Adipocyte (in vitro differentiated cells): ENCODE data around the gene COL17A1.
A peak's percentile ranks its signal among the peaks of the same experiment; 100 is the strongest.

ENCODE experiments used
- DNase-seq: peaks from one replicate; pipeline ENCODE4 v3.0.0-alpha.2; 2015; ENCODE audit warnings: low read depth
- H3K27me3 ChIP-seq: replicated peaks from 2 replicates; pipeline ENCODE4 v1.7.0; 2013; ENCODE audit warnings: mild to moderate bottlenecking, low read length, moderate library complexity; ENCODE audit not compliant: control insufficient read depth, insufficient read depth
- H3K36me3 ChIP-seq: 2 replicates; pipeline ENCODE4 v1.7.0; 2013; ENCODE audit warnings: low read length, mild to moderate bottlenecking, moderate library complexity; ENCODE audit not compliant: control insufficient read depth, insufficient read depth, severe bottlenecking
- H3K4me1 ChIP-seq: 2 replicates; pipeline ENCODE4 v1.7.0; 2013; ENCODE audit warnings: mild to moderate bottlenecking, low read length, moderate library complexity; ENCODE audit not compliant: control insufficient read depth, insufficient read depth
- H3K4me3 ChIP-seq: 2 replicates; pipeline ENCODE4 v1.7.0; 2013; ENCODE audit warnings: mild to moderate bottlenecking, low read length, moderate library complexity
- H3K9ac ChIP-seq: 2 replicates; pipeline ENCODE4 v1.7.0; 2013; ENCODE audit warnings: mild to moderate bottlenecking, low read length, moderate library complexity
- H3K9me3 ChIP-seq: 2 replicates; pipeline ENCODE4 v1.7.0; 2013; ENCODE audit warnings: mild to moderate bottlenecking, low read length, moderate library complexity; ENCODE audit not compliant: control insufficient read depth

COL17A1 gene

DNA sequence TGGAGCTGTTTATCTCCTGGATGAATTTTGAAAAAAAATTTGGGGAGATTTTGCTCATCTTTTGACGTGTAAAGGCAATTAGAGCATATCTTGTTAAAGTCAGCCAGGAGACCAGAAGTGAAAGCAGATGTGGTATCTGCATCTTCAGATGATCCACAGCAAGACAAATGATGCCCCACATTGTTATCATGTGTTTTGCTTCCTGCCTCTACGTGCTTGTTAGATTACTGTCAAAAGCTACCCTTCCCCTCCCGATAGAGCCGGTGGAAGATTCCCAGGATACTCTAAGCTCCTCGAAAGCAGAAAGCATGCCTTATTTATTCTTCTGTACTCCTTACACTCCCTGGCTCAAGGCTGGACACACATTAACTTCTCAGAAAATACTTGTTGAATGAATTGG is 12.9 kb downstream of the COL17A1 start:
- Histone ChIP-seq H3K27me3 (peaks cover 9% of the 10 kb centered on the region), H3K36me3 (no peaks in the 10 kb centered on the region), H3K9ac (no peak overlapping the region), H3K4me1 (peaks cover 15% of the 10 kb centered on the region), H3K4me3 (no peak overlapping the region), H3K9me3 (no peaks in the 10 kb centered on the region)
- no peak for DNase-seq

DNA sequence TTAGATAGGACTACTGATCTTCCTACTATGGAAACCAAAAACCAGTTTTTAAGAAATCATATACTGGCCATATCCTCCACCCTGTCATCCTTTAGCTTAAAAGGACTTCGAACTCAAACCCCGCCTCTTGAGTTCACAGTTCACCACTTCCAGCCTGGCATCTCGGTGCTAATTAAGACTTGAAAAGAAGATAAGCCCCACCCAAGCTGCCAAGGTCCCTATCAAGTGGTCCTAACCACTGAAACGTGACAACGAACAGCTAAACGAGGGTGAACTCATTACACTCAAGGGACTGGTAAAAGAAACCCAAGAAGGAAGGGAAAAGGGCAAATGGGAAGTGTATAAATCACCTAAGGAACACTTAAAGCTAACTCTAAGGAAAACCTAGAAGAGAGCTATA is 16.1 kb downstream of the COL17A1 start:
- peaks cover 3% of the 10 kb centered on the region for H3K27me3 ChIP-seq
- H3K9ac ChIP-seq, result no peak overlapping the region
- no peak overlapping the region for H3K4me3 ChIP-seq
- no peaks in the 10 kb centered on the region for H3K4me1 ChIP-seq
- no peaks in the 10 kb centered on the region for H3K36me3 ChIP-seq
- H3K9me3 ChIP-seq, result no peaks in the 10 kb centered on the region
- DNase-seq, result no peak

DNA sequence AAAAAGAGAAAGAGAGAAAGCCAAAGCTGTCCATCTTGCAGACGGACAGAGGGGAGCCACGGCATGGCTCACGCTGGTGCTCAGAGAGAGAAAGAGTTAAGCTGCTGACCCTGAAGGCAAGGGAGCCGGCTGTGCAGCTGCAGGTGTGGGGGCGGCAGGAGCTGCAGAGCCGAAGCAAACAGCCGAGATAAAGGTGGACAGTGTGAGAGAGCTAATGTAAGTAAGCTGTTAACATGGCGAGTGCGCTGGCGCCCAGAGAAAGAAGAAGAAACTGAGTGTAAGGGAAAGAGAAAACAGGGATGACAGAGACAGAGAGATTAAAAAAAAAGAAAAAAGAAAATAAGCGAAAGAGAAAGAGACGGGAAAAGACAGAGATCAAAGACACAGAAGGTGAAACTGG is 18.2 kb downstream of the COL17A1 start:
- Histone ChIP-seq H3K9me3 (no peaks in the 10 kb centered on the region), H3K9ac (no peak overlapping the region), H3K27me3 (peaks cover 6% of the 10 kb centered on the region), H3K36me3 (no peaks in the 10 kb centered on the region), H3K4me3 (no peak overlapping the region), H3K4me1 (no peaks in the 10 kb centered on the region)
- no peak for DNase-seq

DNA sequence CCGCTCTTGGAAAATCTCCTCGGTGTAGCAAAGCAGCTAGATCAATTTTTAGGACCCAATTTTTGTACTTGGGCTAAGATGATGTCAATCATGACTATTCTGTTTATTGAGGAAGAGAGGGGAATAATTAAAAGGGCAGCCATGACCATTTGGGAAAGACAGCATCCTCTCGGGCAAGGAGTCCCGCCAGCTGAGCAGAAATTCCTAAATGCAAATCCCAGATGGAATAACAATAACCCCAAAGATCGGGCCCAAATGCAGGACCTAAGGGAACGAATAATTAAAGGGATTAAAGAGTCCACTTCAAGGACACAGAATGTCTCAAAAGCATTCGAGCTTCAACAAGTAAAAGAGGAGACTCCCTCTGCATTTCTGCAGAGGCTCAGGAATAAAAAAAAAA is 18.7 kb downstream of the COL17A1 start:
- H3K9ac ChIP-seq, result no peak overlapping the region
- H3K4me3 ChIP-seq, result no peak overlapping the region
- H3K9me3 ChIP-seq, result no peaks in the 10 kb centered on the region
- DNase-seq, result no peak
- peaks cover 6% of the 10 kb centered on the region for H3K27me3 ChIP-seq
- no peaks in the 10 kb centered on the region for H3K4me1 ChIP-seq
- H3K36me3 ChIP-seq, result no peaks in the 10 kb centered on the region

DNA sequence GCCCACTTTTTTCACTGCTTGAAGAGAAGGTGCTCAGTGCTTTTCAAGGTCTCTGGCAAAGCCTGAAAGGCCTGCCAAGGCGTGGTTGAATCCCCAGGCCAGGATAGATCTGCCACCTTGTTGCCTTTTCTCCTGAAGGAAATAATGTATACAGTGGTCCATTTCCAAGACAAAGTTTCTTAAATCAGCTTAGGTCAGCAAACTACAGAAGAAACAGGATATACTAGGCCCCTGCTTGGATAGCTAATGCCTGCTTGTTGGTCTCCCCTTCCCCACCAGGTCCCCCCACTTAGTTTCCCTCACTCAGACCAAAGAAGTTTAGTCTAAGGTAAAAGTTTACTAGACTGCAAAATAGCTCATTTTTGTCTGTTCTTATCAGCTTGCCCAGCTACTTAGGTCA is 19.9 kb downstream of the COL17A1 start:
- no peak overlapping the region for H3K9ac ChIP-seq
- H3K36me3 ChIP-seq, result no peaks in the 10 kb centered on the region
- no peaks in the 10 kb centered on the region for H3K4me1 ChIP-seq
- H3K9me3 ChIP-seq, result no peaks in the 10 kb centered on the region
- H3K27me3 ChIP-seq, result peaks cover 6% of the 10 kb centered on the region
- H3K4me3 ChIP-seq, result no peak overlapping the region
- DNase-seq, result no peak

DNA sequence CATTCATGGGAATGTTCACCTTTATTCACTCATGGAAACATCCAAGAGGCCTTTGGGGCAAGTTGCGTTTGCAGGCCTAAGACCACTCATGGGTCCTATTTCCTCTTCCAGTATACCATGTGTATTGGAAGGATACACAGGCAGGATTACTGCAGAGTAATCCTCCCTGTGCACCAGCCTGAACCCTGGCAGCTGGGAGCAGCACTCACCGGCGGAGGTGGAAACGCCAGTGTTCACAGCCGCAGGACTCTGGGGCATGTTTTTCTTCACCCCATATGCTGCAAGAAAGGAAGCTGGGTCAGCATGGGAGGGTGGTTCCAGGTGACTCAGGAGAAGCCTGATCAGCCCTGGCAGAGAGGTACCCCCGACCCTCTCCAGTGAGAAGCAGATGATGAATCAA is 24.5 kb downstream of the COL17A1 start:
- no peak for DNase-seq
- H3K36me3 ChIP-seq, result no peaks in the 10 kb centered on the region
- no peaks in the 10 kb centered on the region for H3K9me3 ChIP-seq
- no peak overlapping the region for H3K9ac ChIP-seq
- no peaks in the 10 kb centered on the region for H3K4me1 ChIP-seq
- no peak overlapping the region for H3K4me3 ChIP-seq
- H3K27me3 ChIP-seq, result peaks cover 6% of the 10 kb centered on the region

DNA sequence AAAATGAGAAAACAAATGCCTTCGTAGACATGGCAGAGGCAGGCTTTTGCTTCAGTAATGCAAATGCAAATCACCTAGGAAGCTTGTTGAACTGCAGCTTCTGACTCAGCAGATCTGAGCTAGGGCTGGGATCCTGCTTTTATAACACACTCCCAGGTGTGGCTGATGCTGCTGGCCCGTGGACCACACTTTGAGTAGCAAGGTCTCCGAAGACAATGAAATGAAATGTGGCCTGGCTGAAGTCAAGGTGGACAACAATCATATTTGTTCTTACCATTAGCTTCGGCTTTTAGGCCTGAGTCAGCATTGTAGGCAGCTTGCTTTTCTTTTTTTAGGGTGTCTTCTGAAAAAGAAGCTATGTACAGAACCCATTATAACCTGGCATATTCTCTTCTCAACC is 26.3 kb downstream of the COL17A1 start:
- Histone ChIP-seq H3K4me3 (no peak overlapping the region), H3K9ac (no peak overlapping the region), H3K4me1 (no peaks in the 10 kb centered on the region), H3K9me3 (no peaks in the 10 kb centered on the region), H3K27me3 (peaks cover 2% of the 10 kb centered on the region), H3K36me3 (no peaks in the 10 kb centered on the region)
- DNase-seq, result no peak

DNA sequence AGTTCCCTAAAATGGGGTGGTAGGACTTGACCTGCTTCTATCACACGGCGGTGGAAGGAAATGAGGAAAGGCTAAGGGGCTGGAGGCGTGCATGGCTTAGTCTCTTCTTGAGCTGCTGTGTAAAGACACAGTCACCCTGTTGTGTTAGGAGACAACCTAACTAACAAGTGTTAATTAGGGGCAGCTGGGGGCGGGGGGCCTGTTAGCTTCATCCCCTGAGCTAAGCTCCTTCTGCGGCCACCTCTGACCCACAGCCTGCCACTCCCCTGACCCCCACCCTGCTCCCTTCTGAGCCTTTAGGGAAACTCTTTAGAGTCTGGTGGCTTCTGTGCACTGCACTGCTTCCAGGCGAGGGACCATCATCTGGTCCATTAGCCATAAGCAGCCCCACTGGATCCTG is 28.0 kb downstream of the COL17A1 start:
- Histone ChIP-seq H3K36me3 (no peaks in the 10 kb centered on the region), H3K4me3 (no peak overlapping the region), H3K9me3 (no peaks in the 10 kb centered on the region), H3K9ac (no peak overlapping the region), H3K27me3 (no peaks in the 10 kb centered on the region), H3K4me1 (no peaks in the 10 kb centered on the region)
- DNase-seq, result no peak

DNA sequence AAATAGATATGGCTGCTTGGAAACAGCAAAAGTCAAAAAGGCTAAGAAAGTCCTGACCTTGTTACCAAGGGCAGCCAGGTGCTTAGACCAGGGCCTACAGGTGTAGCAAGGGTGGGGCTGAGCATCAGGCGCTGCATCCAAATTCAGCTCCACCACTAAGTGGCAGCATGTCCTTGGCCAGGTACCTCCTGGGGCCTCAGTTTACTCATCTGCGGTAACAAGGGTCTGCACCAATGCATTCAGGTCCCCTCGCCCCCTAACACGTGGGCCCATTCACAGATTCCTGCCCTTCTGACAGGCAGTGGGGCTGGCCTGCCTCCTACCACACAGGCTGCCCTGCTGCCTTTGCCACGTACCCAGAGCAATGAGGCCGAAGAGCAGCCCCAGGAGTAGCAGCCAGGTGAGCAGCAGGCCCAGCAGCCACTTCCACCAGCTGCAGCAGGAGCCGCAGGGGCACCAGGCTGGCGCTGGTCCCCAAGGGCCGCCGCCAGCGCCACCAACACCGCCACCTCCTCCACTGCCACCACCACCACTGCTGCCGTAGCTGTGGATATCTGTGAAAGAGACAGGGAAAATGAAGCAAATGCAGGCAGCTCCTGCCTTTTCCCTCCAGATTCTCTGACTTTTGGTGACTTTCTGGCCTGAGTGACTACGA is 28.9 kb downstream of the COL17A1 start:
- DNase-seq, result no peak
- Histone ChIP-seq H3K9me3 (no peaks in the 10 kb centered on the region), H3K4me3 (no peak overlapping the region), H3K27me3 (no peaks in the 10 kb centered on the region), H3K36me3 (no peaks in the 10 kb centered on the region), H3K9ac (no peak overlapping the region), H3K4me1 (no peaks in the 10 kb centered on the region)

DNA sequence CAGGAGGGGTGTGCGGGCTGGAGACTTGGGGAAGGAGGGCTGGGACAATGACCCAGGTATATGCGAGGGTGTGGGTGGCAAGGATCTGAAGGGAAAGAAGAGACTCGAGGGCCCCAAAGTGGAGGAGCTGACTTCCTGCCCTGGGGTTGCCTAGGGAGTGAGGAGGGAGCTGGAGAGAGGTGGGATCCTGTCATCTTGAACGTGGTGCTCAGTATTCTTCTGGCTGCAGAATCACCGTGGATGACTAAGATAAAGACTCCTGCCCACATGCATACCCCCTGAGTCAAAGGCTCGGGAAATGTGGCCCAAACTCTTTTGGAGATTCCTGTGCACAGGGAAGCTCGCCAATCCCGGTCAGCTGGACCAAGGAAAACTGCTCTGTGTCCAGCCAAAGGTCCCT is 31.2 kb downstream of the COL17A1 start:
- Histone ChIP-seq H3K36me3 (no peaks in the 10 kb centered on the region), H3K27me3 (no peaks in the 10 kb centered on the region)
- peak; percentile 55 for DNase-seq

DNA sequence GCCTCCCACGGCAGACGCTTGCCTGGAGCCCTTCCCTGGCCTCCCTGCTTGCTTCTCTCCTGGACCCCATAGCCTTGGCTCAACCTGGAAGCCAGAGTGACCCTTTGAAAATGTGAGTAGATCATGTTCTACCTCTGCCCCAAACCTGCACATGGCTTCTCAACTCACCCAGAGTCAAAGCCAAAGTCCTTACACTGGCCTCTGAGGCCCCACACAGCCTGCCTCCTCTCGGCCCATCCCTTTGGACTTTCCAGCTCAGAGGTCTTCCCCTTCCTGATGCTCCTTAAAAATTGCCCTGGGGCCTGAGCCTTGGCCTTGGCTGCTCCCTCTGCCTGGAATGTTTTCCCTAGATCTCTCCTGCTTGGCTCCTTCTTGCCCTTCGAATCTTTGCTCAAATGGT is 32.5 kb downstream of the COL17A1 start:
- peaks cover 15% of the 10 kb centered on the region for H3K4me1 ChIP-seq
- no peaks in the 10 kb centered on the region for H3K27me3 ChIP-seq
- H3K36me3 ChIP-seq, result no peaks in the 10 kb centered on the region
- DNase-seq, result no peak
- H3K9me3 ChIP-seq, result no peaks in the 10 kb centered on the region
- no peak overlapping the region for H3K9ac ChIP-seq
- H3K4me3 ChIP-seq, result no peak overlapping the region

More for the DNA sequence above, 31.2 kb downstream of the COL17A1 start:
- H3K9me3 ChIP-seq, result no peaks in the 10 kb centered on the region
- H3K4me3 ChIP-seq, result no peak overlapping the region
- H3K4me1 ChIP-seq, result peaks cover 9% of the 10 kb centered on the region
- no peak overlapping the region for H3K9ac ChIP-seq

DNA sequence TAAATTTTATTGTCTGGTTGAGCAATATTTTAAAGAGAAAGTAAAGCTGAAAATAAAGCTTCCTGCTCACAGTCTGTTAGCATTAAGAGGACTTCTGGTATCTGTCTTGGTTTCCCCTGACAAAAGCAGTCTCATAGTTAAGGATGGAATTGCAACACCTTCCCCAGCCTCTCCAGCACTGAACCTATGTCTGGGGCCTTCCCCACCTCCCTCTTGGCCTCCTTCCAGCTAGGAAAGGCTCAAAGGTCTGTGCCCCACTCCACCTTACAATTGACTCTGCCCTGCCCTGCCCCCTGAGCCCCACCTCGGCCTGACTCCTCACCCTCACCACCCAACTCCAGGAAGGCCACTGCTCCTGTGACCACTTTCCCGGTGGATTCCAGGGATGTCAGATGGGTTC is 33.2 kb downstream of the COL17A1 start:
- DNase-seq, result peak; percentile 21
- H3K4me1 ChIP-seq, result peaks cover 15% of the 10 kb centered on the region
- H3K27me3 ChIP-seq, result no peaks in the 10 kb centered on the region
- no peak overlapping the region for H3K9ac ChIP-seq
- no peak overlapping the region for H3K4me3 ChIP-seq
- H3K9me3 ChIP-seq, result no peaks in the 10 kb centered on the region
- H3K36me3 ChIP-seq, result no peaks in the 10 kb centered on the region
